Fibroblast of pulmonary artery (primary cell): ENCODE data around the gene SCD5.

Experiments used
- DNase-seq: peaks from one replicate; pipeline ENCODE4 v3.0.0-alpha.2; 2010; ENCODE audit warnings: low read depth
- H3K4me3 ChIP-seq: replicated peaks from 2 replicates; pipeline ENCODE4 v1.5.1; 2011; ENCODE audit warnings: low read depth, mild to moderate bottlenecking, control low read depth, low read length, moderate library complexity
- CTCF ChIP-seq: IDR thresholded peaks from 2 replicates; pipeline ENCODE4 v1.5.1; 2011; ENCODE audit warnings: mild to moderate bottlenecking, control low read depth, low read length, inconsistent platforms; ENCODE audit errors: missing control alignments

SCD5 gene

GRCh38 chr4:82585690-82586435 is 212.7 kb downstream of the SCD5 start:
- TF ChIP-seq CTCF: no peak
- H3K4me3 ChIP-seq: no peak overlapping the region
- no peak for DNase-seq

- H3K4me3 ChIP-seq: no peak overlapping the region
- no peak for DNase-seq
- no peak for TF ChIP-seq CTCF
These were observed 213.7 kb downstream of the SCD5 start for GRCh38 chr4:82584931-82585330.

DNA sequence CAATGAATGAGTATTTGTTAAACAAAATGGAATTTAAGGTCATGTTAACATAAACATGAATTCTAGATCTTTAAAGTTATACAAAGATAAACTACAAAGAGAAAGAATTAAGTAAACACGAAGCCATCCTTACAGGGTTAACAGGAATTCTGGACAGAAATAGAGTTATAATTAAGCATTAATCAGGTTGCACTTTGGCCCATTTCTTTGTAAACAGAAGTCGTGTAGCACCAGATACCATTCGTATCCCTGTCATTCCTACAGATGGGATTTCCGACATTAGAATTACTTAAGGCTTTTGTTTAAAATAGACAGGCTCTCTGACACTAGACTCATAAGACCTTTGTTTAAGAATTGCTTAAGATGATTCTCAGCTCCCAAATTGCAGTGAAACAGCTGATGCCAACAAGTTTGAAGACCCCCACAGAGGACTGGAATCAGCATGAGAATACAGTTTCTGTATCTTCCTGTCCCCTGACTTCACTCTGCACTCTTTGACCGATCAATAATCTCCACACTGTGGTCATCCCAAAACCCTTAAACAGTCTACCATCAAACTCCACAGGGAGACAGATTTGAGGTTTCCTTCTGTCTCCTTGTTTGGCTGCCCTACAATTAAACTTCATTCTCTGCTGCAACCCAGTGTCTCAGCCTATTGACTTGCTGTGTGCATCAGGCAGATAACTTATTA is 214.6 kb downstream of the SCD5 start:
- no peak for TF ChIP-seq CTCF
- H3K4me3 ChIP-seq: no peak overlapping the region
- DNase-seq: no peak

DNA sequence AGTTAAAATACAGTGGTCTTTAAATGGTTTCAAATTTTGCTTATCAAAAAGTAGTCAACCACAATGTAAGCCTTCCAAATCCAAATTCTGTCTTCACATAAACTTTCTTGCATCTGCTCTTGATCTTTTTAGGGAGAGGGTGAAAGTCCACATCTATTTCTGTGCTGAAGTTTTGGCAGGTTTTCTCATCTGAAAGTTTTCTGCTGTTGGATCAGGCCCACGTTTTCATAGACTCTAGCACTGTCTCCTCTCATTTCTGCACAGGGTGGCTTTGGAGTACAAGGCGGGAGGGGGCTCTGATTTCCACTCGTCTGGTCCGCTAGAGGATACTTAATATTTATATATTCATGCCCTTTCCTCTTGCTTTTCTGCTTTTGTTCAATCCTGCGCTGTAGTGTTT is 218.7 kb downstream of the SCD5 start:
- H3K4me3 ChIP-seq: no peak overlapping the region
- no peak for DNase-seq
- TF ChIP-seq CTCF: no peak
